Right cardiac atrium (tissue), 5 donors: ENCODE results near the gene CTSF. TPM values are rescaled to one million over a fixed set of nuclear protein-coding genes. Genes with fewer than 3 reads are reported as not detected.
A peak's percentile ranks its signal among the peaks of the same experiment; 100 is the strongest.

Experiments used
- ATAC-seq, 2 donors: fragments of 200-7000 bp; cut with Tn5 transposase; one replicate each; pipeline versions ENCODE4 v1.8.0 to v1.9.1; 2020; ENCODE audit warnings: moderate library complexity in 2 of 2, mild to moderate bottlenecking in 1 of 2
- DNase-seq, 3 donors: peaks; one replicate each; pipeline ENCODE4 v3.0.0-alpha.2; 2020
- H3K27ac ChIP-seq: one replicate; pipeline ENCODE4 v1.5.1; 2013; ENCODE audit warnings: mild to moderate bottlenecking, low read length, control low read depth, moderate library complexity
- H3K27me3 ChIP-seq: one replicate; pipeline ENCODE4 v1.6.1; 2013; ENCODE audit not compliant: control insufficient read depth, insufficient read depth
- H3K4me1 ChIP-seq: one replicate; pipeline ENCODE4 v1.6.1; 2013; ENCODE audit warnings: low read length; ENCODE audit not compliant: control insufficient read depth, insufficient read depth
- H3K4me3 ChIP-seq: one replicate; pipeline ENCODE4 v1.5.1; 2013; ENCODE audit warnings: low read length, control low read depth
- H3K9me3 ChIP-seq: one replicate; pipeline ENCODE4 v1.6.1; 2013; ENCODE audit warnings: low read length; ENCODE audit not compliant: control insufficient read depth
- WGBS: extraction: QIAGEN DNeasy Blood & Tissue Kit; methylation state at CpG from one replicate; pipeline ENCODE4 v1.1.7; 2013; 5-methylcytosine and 5-hydroxymethylcytosine counted together
- intact Hi-C, 4 donors: fragments of 100-400 bp; cut with DNase I; formaldehyde crosslinking; loops; one replicate each; pipeline versions ENCODE4 v1.11.0 to v1.14.0; 2022 to 2023
- polyA plus RNA-seq: library from polyadenylated mRNA; stranded (reverse); fragments of 200-250 nt; gene quantifications from one replicate; pipeline ENCODE4 v1.2.3, GENCODE V29; 2013
- total RNA-seq, 4 donors: library from RNA; stranded (reverse); fragmentation: NEBNext Ultra II Directional; extraction: Animal tissue kit (Norgen Biotek cat#: 25700); gene quantifications; one replicate each; pipeline ENCODE4 v1.2.1, GENCODE V29; 2021
- donor health status: healthy with polysubstance abuse.
- donor health status: DM: no; HTN: yes; CAD: no.
- donor health status: DM: no; HTN: no; CAD: no.
- donor health status: DM: no; HTN: yes; CAD: no; lungs with severe emphysema.
- donor health status: DM: yes; HTN: yes; CAD: no.

CTSF gene
- total and polyA plus RNA-seq, 5 donors = 56.0 to 136 (median 87.0) TPM

DNA sequence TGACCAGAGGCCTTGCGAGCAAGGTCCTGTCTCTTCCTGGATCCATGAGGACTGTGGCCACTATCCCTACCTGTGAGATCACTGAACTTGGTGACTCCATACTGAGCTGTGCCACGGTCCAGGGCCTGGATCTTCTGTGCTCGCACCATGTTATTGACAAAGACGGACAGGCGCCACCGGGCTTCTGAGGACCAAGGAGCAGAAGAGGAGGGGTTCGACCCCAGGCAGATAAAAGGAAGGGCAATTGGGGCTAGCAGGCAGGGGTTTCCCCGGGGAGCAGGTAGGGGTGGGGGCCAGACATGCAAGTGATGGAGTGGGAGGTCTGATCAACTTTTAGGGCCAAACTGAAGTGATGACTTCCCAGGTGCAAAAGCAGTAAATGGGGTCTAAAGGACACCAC, 2.2 kb downstream of the CTSF start:
- H3K4me3 ChIP-seq = no peak overlapping the region
- 93% methylated on average over 8 of the region's 8 CpGs for WGBS
- DNase-seq = peak in 1 of 3 donors; percentile 16
- ATAC-seq = no peak
- H3K4me1 ChIP-seq = no peaks in the 10 kb centered on the region
- no peak overlapping the region for H3K27ac ChIP-seq
- H3K9me3 ChIP-seq = no peaks in the 10 kb centered on the region
- intact Hi-C loops = no loop called here
- H3K27me3 ChIP-seq = no peaks in the 10 kb centered on the region

DNA sequence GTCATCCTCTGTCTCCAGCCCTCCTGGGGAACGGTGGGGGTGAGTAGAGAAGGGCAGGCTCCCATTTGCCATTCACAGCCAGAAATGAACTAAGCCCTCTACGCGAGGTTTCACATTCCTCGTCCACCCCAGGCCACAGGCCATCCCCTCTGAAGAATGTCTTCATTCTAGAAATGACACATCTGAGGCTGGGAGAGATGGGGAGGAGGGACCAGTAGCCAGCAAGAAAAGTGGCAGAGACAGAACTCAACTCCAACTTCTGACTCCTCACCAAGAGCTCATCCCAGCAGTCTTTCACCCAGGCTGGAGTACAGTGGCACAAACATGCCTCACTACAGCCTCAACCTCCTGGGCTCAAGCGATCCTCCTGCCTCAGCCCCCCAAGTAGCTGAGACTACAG, 3.4 kb downstream of the CTSF start:
- no peak for ATAC-seq
- Histone ChIP-seq H3K9me3 (no peaks in the 10 kb centered on the region), H3K27ac (no peak overlapping the region), H3K4me3 (no peak overlapping the region), H3K4me1 (no peaks in the 10 kb centered on the region), H3K27me3 (no peaks in the 10 kb centered on the region)
- intact Hi-C loops = no loop called here
- 88% methylated on average over 5 of the region's 5 CpGs for WGBS
- DNase-seq = no peak

DNA sequence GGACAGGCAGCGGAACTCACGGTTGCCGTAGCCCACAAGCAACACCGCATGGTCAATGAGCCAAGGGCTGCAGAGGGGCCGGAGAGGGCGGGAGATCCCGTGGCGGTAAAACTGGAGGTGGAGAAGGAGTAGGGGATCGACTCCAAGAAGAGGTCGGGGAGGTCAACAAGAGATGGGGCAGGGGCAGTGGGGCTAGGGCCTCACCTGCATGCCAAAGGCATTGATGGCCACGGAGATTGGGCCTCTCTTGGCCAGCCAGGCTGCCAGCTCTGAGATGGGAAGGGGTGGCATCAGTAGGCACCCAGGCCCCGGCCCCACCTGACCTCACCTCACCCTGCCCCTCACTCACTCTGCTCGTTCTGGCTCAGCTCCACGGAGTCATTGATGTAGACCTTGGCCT, 3.9 kb downstream of the CTSF start:
- intact Hi-C loops = no loop called here
- 88% methylated on average over 14 of the region's 14 CpGs for WGBS

DNA sequence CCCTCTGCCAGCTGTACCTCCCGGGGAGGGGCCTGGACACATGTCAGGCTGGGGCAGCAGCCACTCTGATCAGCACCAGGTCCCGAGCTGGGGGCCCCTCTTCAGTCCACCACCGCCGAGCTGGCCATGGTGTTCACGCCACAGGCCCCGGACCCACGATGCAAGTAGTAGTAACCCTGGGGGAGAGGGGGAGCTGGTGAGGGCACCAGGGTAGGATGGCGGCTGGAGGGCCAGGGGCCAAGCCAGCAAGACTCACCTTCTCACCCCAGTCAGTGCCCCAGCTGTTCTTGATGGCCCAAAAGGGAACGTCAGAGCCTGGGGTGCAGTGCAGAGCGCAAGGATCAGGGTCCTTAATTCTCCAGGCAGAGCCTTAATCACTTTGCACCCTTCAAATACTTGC, 4.6 kb downstream of the CTSF start:
- Histone ChIP-seq H3K4me1 (peaks cover 3% of the 10 kb centered on the region), H3K4me3 (no peak overlapping the region), H3K9me3 (no peaks in the 10 kb centered on the region), H3K27me3 (no peaks in the 10 kb centered on the region), H3K27ac (no peak overlapping the region)
- ATAC-seq (no peak), DNase-seq (no peak)
- 91% methylated on average over 10 of the region's 10 CpGs for WGBS
- intact Hi-C loops = no loop called here

More for the DNA sequence above, 3.9 kb downstream of the CTSF start:
- Histone ChIP-seq H3K27ac (no peak overlapping the region), H3K4me1 (no peaks in the 10 kb centered on the region), H3K27me3 (no peaks in the 10 kb centered on the region), H3K9me3 (no peaks in the 10 kb centered on the region), H3K4me3 (no peak overlapping the region)
- DNase-seq (no peak), ATAC-seq (no peak)

DNA sequence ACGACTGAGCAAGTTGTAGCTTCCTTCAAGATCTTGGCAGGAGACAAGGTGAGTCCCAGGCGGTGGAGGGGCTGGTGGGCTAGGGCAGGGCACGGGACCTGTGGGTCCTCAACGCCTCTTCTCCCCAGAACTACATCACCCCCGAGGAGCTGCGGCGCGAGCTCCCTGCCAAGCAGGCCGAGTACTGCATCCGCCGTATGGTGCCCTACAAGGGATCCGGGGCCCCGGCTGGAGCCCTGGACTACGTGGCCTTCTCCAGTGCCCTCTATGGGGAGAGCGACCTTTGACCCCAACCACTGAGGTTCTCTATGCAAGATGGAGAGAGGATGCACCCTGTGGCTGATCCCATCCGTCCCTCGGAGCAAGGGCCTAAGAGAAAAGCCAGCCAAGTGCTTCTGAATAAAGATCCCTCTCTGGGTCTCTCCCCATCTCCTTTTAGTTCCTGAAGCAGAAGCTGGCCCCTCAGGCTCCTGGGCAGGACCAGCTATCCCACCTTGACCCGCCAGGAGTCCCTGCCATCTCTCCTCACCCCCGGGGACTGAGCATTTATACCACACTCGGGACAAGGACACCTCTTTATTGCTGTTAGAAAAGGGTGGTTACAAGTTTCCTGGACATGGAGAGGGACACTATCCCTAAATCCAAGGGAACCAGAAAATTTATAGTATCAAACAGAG, 5.4 kb downstream of the CTSF start:
- DNase-seq (no peak), ATAC-seq (no peak)
- Histone ChIP-seq H3K27me3 (no peaks in the 10 kb centered on the region), H3K4me1 (peaks cover 3% of the 10 kb centered on the region), H3K4me3 (no peak overlapping the region), H3K9me3 (no peaks in the 10 kb centered on the region), H3K27ac (no peak overlapping the region)
- intact Hi-C loops = no loop called here
- 91% methylated on average over 20 of the region's 20 CpGs for WGBS

DNA sequence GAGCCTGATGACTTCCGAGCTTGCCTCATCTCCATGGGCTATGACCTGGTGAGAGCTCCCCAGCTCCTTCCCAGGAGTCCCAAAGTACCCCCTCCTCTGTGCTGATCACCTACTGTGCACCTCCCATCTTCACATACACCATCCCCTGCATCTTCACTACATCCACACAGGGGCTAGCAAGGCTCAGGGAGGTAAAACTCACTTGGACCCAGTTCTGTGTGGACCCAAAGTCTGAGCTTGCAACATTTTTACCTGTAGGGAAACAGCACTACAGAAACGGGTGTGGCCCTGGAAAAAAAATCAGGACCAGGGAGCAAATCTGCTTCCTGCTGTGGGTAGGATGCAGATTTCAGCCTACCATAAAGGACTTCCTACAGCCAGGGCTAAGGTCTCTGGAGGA, 6.1 kb downstream of the CTSF start:
- Histone ChIP-seq H3K27me3 (no peaks in the 10 kb centered on the region), H3K4me1 (peaks cover 3% of the 10 kb centered on the region), H3K27ac (no peak overlapping the region), H3K4me3 (no peak overlapping the region), H3K9me3 (no peaks in the 10 kb centered on the region)
- intact Hi-C loops = no loop called here
- ATAC-seq (no peak), DNase-seq (no peak)
- WGBS = 77% methylated on average over 2 of the region's 2 CpGs

DNA sequence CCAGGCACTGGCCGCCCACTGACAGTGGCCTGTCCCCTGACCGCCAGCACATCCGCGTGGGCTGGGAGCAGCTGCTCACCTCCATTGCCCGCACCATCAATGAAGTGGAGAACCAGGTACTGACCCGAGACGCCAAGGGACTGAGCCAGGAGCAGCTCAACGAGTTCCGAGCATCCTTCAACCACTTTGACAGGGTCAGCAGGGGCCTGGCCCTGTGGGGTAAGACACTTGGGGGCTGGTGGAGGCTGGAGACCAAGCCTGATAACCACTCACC, 6.5 kb downstream of the CTSF start:
- Histone ChIP-seq H3K9me3 (no peaks in the 10 kb centered on the region), H3K27ac (no peak overlapping the region), H3K4me1 (peaks cover 3% of the 10 kb centered on the region), H3K27me3 (no peaks in the 10 kb centered on the region), H3K4me3 (no peak overlapping the region)
- WGBS = 93% methylated on average over 9 of the region's 9 CpGs
- no peak for ATAC-seq
- no peak for DNase-seq
- intact Hi-C loops = no loop called here

DNA sequence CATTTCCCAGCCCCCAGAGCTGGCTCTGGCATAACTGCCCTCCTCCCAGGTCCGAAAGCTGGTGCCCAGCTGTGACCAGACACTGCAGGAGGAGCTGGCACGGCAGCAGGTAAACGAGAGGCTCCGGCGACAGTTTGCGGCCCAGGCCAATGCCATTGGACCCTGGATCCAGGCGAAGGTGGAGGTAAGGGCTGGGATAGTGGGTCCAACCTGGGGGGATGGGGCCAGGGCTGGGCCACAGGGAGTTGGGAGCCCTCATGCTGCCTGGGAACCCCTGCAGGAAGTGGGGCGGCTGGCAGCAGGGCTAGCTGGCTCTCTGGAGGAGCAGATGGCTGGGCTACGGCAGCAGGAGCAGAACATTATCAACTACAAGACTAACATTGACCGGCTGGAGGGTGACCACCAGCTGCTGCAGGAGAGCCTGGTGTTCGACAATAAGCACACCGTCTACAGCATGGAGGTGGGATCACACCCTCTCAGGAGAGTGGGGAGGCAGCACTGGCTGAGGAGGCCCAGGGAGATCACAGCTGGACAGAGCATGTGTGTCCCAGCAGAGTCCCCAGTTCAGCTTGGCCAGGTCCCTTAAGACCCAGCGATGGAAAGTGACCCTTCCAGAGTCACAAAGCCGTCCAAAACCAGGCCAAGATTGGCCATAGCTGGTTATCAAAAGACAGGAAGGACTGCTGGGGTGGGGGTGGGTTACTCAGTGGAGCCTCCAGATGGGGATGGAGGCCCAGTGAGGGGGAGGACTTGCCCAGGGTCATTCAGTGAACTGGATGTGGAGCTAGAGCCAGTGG, 7.0 kb downstream of the CTSF start:
- H3K4me1 ChIP-seq = peaks cover 3% of the 10 kb centered on the region
- 77% methylated on average over 14 of the region's 14 CpGs for WGBS
- no peak overlapping the region for H3K4me3 ChIP-seq
- ATAC-seq = no peak
- intact Hi-C loops = no loop called here
- no peaks in the 10 kb centered on the region for H3K27me3 ChIP-seq
- no peak overlapping the region for H3K27ac ChIP-seq
- DNase-seq = no peak
- no peaks in the 10 kb centered on the region for H3K9me3 ChIP-seq

DNA sequence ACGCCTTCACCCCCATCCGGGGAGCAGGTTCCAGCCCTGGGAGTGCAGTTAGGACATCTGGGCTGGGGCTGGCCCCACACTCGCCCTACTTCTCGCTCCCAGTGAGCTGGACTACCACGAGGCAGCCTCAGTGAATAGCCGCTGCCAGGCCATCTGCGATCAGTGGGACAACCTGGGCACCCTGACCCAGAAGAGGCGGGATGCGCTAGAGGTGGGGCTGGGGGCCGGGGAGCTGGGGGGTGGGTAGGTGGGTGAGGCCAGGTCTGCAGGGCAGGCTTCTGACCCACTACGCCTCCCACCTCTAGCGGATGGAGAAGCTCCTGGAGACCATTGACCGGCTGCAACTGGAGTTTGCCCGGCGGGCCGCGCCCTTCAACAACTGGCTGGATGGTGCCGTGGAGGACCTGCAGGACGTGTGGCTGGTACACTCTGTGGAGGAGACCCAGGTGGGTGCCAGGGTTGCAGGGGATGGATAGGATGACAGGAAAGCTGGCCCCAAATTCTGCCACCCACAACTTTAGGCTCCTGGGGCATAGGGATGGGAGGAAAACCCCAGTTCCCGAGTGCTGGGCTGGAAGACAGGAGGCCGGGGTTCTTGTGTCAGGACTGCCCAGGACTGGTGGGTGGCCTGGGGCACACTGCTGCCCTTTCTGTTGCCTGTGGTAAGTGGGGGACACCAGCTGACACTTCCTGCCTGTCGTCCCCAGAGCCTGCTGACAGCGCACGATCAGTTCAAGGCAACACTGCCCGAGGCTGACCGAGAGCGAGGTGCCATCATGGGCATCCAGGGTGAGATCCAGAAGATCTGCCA, 8.3 kb downstream of the CTSF start:
- 78% methylated on average over 27 of the region's 27 CpGs for WGBS
- H3K27ac ChIP-seq = no peak overlapping the region
- DNase-seq = peak in 1 of 3 donors; percentile 30
- no peaks in the 10 kb centered on the region for H3K27me3 ChIP-seq
- H3K9me3 ChIP-seq = no peaks in the 10 kb centered on the region
- H3K4me1 ChIP-seq = peaks cover 3% of the 10 kb centered on the region
- no peak for ATAC-seq
- intact Hi-C loops = no loop called here
- no peak overlapping the region for H3K4me3 ChIP-seq

DNA sequence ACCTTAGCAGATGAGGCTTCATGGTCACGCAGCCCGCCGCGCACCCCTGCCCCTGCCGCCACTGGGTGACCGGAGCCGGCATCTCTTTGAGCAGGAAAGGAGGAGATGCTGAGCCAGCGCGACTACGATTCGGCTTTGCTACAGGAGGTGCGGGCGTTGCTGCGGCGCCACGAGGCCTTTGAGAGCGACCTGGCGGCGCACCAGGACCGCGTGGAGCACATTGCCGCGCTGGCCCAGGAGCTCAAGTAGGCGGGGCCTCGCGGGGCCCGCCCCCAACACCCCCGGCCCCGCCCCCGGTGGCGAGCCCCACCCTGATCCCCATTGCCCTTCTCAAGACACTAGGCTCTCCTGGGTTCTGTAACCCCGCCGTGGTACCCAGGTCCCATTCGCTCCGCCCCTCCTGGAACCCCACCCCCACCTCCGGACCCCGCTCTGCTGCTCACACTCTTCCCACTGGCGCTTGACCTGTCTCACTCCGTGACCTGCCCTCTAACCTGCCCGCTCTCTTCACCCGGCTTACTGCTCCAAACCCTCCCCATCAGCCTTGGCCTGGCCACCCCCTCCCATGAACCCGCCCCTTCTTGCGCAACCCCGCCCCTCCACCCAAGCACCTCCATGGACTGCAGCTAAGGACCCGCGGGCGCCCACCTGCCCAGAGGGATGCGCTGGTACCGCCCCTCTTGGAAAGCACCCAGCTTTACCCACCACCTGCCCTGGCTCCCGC, 9.1 kb downstream of the CTSF start:
- no peak overlapping the region for H3K27ac ChIP-seq
- H3K9me3 ChIP-seq = no peaks in the 10 kb centered on the region
- DNase-seq = peak; percentile 59 to 84 (median 80)
- no peak overlapping the region for H3K4me3 ChIP-seq
- peak; percentile 45 to 62 for ATAC-seq
- H3K4me1 ChIP-seq = peaks cover 3% of the 10 kb centered on the region
- intact Hi-C loops = no loop called here
- no peaks in the 10 kb centered on the region for H3K27me3 ChIP-seq
- 9% methylated on average over 50 of the region's 50 CpGs for WGBS
